Erythroblast (primary cell): ENCODE data around the gene EIF4ENIF1.

Source experiments
- GATA1 ChIP-seq: IDR thresholded peaks from 2 replicates; pipeline ENCODE4 v1.6.1; 2011; ENCODE audit warnings: low read depth, mild to moderate bottlenecking, control low read depth, low read length, moderate library complexity
- POLR2A ChIP-seq: IDR thresholded peaks from 2 replicates; pipeline ENCODE4 v1.6.1; 2011; ENCODE audit warnings: mild to moderate bottlenecking, low read length

GRCh38 chr22:31451709-31452571 is 37.7 kb downstream of the EIF4ENIF1 start:
- TF ChIP-seq POLR2A (no peak), GATA1 (no peak)
